Heart left ventricle (tissue), 13 donors: ENCODE measurements around the gene KATNA1.

Source experiments
- CTCF ChIP-seq, 12 donors: fragments of 200-600 bp; sonication (generic) in 4 of 12; IDR thresholded peaks; one replicate each; pipeline versions ENCODE4 v1.5.0 to v1.8.0; 2018 to 2022; ENCODE audit warnings: antibody characterized with exemption in 12 of 12, mild to moderate bottlenecking in 5 of 12
- POLR2A ChIP-seq, 2 donors: fragments of 450-650 bp; IDR thresholded peaks; one replicate each; pipeline ENCODE4 v1.6.1; 2017; ENCODE audit warnings: antibody characterized with exemption in 2 of 2, mild to moderate bottlenecking in 2 of 2, moderate library complexity in 2 of 2
- donor health status: ischemic (EF 13 %, LVEDD 7.1; RV severe dilation, severe dysfunction).
- donor health status: DM: no; HTN: yes; CAD: no.
- donor health status: DM: no; HTN: no; CAD: no.
- donor health status: ischemic (EF 25% LVEDD 6.9; RV normal size, moderate dysfunction).
- donor health status: ischemic (EF 25% LVEDD 5.7; RV mildly dilated, moderate dysfunction).
- donor health status: ischemic (EF 35%, LVEDD 5.7; RV mildly dilated, moderate dysfunction).
- donor health status: nonischemic (EF 11% LVEDD 7.7; RV severe dilation, severe dysfunction).
- donor health status: DM: yes; HTN: yes; CAD: no.
- donor health status: PGD.
- donor health status: ischemic (EF 29% LVEDD 5.4; RV normal size, mild dysfunction).
- donor health status: nonischemic (EF 23%, LVEDD 6.1; RV moderate dilation, normal function).

GRCh38 chr6:149563928-149564325 is 84.6 kb downstream of the KATNA1 start:
- no peak for TF ChIP-seq CTCF (IDR thresholded peaks at IDR 0.05)
- TF ChIP-seq POLR2A (IDR thresholded peaks at IDR 0.05) = no peak
